ENCODE data around the gene KIAA0753. TPM values are rescaled to one million over a fixed set of nuclear protein-coding genes. Genes with fewer than 3 reads are reported as not detected.

Gene KIAA0753
- polyA plus RNA-seq, 1 experiment: 11.5 TPM

- POLR2A ChIA-PET: no interaction called here
- Histone ChIP-seq H3K27ac (ENCODE audit: low read depth, low read length) (no peak overlapping the region), H3K9me3 (ENCODE audit: control insufficient read depth, insufficient read depth, low read length) (no peaks in the 10 kb centered on the region), H3K27me3 (ENCODE audit: control insufficient read depth, insufficient read depth, low read length) (peaks cover 11% of the 10 kb centered on the region), H3K4me3 (ENCODE audit: low read depth, low read length) (no peak overlapping the region)
- no peak for DNase-seq (ENCODE audit: low read depth, low spot score)
- CTCF ChIA-PET: no interaction called here
- no peak for TF ChIP-seq CTCF (IDR thresholded peaks at IDR 0.05; ENCODE audit: low read depth, low read length)
Measured at GRCh38 chr17:6675201-6675825, 34.8 kb upstream of the KIAA0753 start.

- H3K27me3 ChIP-seq (ENCODE audit: control insufficient read depth, insufficient read depth, low read length): peaks cover 14% of the 10 kb centered on the region
- POLR2A ChIA-PET: no interaction called here
Measured at GRCh38 chr17:6674586-6674985, 34.1 kb upstream of the KIAA0753 start.

GRCh38 chr17:6671431-6671830 lies 30.9 kb upstream of the KIAA0753 start:
- Histone ChIP-seq H3K9me3 (ENCODE audit: control insufficient read depth, insufficient read depth, low read length) (no peaks in the 10 kb centered on the region), H3K4me3 (ENCODE audit: low read depth, low read length) (no peak overlapping the region), H3K27ac (ENCODE audit: low read depth, low read length) (no peak overlapping the region), H3K27me3 (ENCODE audit: control insufficient read depth, insufficient read depth, low read length) (peaks cover 24% of the 10 kb centered on the region)
- ChIA-PET CTCF (interaction anchor here (1.0 kb wide), 1 partner anchor 323 kb away, joined by 3 read pairs; no protein-coding TSS in a partner anchor), POLR2A (no interaction called here)
- no peak for DNase-seq (ENCODE audit: low read depth, low spot score)
- no peak for TF ChIP-seq CTCF (IDR thresholded peaks at IDR 0.05; ENCODE audit: low read depth, low read length)

More at GRCh38 chr17:6674586-6674985, 34.1 kb upstream of the KIAA0753 start:
- no peak for TF ChIP-seq CTCF (IDR thresholded peaks at IDR 0.05; ENCODE audit: low read depth, low read length)
- CTCF ChIA-PET: no interaction called here
- no peak overlapping the region for H3K4me3 ChIP-seq (ENCODE audit: low read depth, low read length)
- H3K9me3 ChIP-seq (ENCODE audit: control insufficient read depth, insufficient read depth, low read length): no peaks in the 10 kb centered on the region
- no peak overlapping the region for H3K27ac ChIP-seq (ENCODE audit: low read depth, low read length)
- DNase-seq (ENCODE audit: low read depth, low spot score): no peak

GRCh38 chr17:6670999-6671398 lies 30.5 kb upstream of the KIAA0753 start:
- Histone ChIP-seq H3K27ac (ENCODE audit: low read depth, low read length) (no peak overlapping the region), H3K9me3 (ENCODE audit: control insufficient read depth, insufficient read depth, low read length) (no peaks in the 10 kb centered on the region), H3K4me3 (ENCODE audit: low read depth, low read length) (no peak overlapping the region), H3K27me3 (ENCODE audit: control insufficient read depth, insufficient read depth, low read length) (peaks cover 24% of the 10 kb centered on the region)
- TF ChIP-seq CTCF (IDR thresholded peaks at IDR 0.05; ENCODE audit: low read depth, low read length): no peak
- CTCF ChIA-PET: interaction anchor here (1.0 kb wide), 1 partner anchor 323 kb away, joined by 3 read pairs; no protein-coding TSS in a partner anchor
- POLR2A ChIA-PET: no interaction called here
- no peak for DNase-seq (ENCODE audit: low read depth, low spot score)

- TF ChIP-seq CTCF (IDR thresholded peaks at IDR 0.05; ENCODE audit: low read depth, low read length): no peak
- no peaks in the 10 kb centered on the region for H3K9me3 ChIP-seq (ENCODE audit: control insufficient read depth, insufficient read depth, low read length)
- ChIA-PET POLR2A (no interaction called here), CTCF (interaction anchor here (1.0 kb wide), 1 partner anchor 334 kb away, joined by 3 read pairs; no protein-coding TSS in a partner anchor)
- peaks cover 24% of the 10 kb centered on the region for H3K27me3 ChIP-seq (ENCODE audit: control insufficient read depth, insufficient read depth, low read length)
- no peak overlapping the region for H3K27ac ChIP-seq (ENCODE audit: low read depth, low read length)
- DNase-seq (ENCODE audit: low read depth, low spot score): no peak
- H3K4me3 ChIP-seq (ENCODE audit: low read depth, low read length): no peak overlapping the region
Measured at GRCh38 chr17:6670571-6670970, 30.1 kb upstream of the KIAA0753 start.

Data from AG04450 (cell line).